ENCODE data around the gene CCDC13.

Gene CCDC13

GRCh38 chr3:42799376-42799775 lies 26.3 kb upstream of the CCDC13 start:
- no peak overlapping the region for H3K4me3 ChIP-seq (ENCODE audit: low read depth, low read length)
- no peak for DNase-seq (ENCODE audit: low read depth)
- no peak for TF ChIP-seq CTCF (conservative IDR thresholded peaks at IDR 0.05; ENCODE audit: low read depth, low read length)

GRCh38 chr3:42796332-42796885 lies 23.4 kb upstream of the CCDC13 start:
- H3K4me3 ChIP-seq (ENCODE audit: low read depth, low read length): no peak overlapping the region
- DNase-seq (ENCODE audit: low read depth): no peak
- TF ChIP-seq CTCF (conservative IDR thresholded peaks at IDR 0.05; ENCODE audit: low read depth, low read length): no peak

GRCh38 chr3:42795621-42796181 lies 22.6 kb upstream of the CCDC13 start:
- no peak for TF ChIP-seq CTCF (conservative IDR thresholded peaks at IDR 0.05; ENCODE audit: low read depth, low read length)
- H3K4me3 ChIP-seq (ENCODE audit: low read depth, low read length): no peak overlapping the region
- no peak for DNase-seq (ENCODE audit: low read depth)

- TF ChIP-seq CTCF (conservative IDR thresholded peaks at IDR 0.05; ENCODE audit: low read depth, low read length): no peak
- DNase-seq (ENCODE audit: low read depth): peak; percentile 36
- H3K4me3 ChIP-seq (ENCODE audit: low read depth, low read length): no peak overlapping the region
Observed at GRCh38 chr3:42790714-42791229, 17.7 kb upstream of the CCDC13 start.

GRCh38 chr3:42786631-42787030 lies 13.6 kb upstream of the CCDC13 start:
- DNase-seq (ENCODE audit: low read depth): no peak
- H3K4me3 ChIP-seq (ENCODE audit: low read depth, low read length): no peak overlapping the region
- TF ChIP-seq CTCF (conservative IDR thresholded peaks at IDR 0.05; ENCODE audit: low read depth, low read length): no peak

GRCh38 chr3:42786212-42786611 lies 13.2 kb upstream of the CCDC13 start:
- DNase-seq (ENCODE audit: low read depth): no peak
- TF ChIP-seq CTCF (conservative IDR thresholded peaks at IDR 0.05; ENCODE audit: low read depth, low read length): no peak

More at GRCh38 chr3:42786212-42786611, 13.2 kb upstream of the CCDC13 start:
- H3K4me3 ChIP-seq (ENCODE audit: low read depth, low read length): no peak overlapping the region
